Liver (tissue), 9 donors: ENCODE measurements around the gene MED17. TPM values are rescaled to one million over a fixed set of nuclear protein-coding genes. Genes with fewer than 3 reads are reported as not detected.

Experiments
- DNase-seq: peaks from one replicate; pipeline ENCODE4 v3.0.0-alpha.2; 2017; ENCODE audit warnings: low spot score
- H3K27ac ChIP-seq, 2 donors: one replicate each; pipeline ENCODE4 v1.7.0; 2013; ENCODE audit warnings: inconsistent platforms in 2 of 2, low read length in 2 of 2, control low read depth in 1 of 2, low read depth in 1 of 2, mild to moderate bottlenecking in 1 of 2
- H3K27me3 ChIP-seq, 4 donors: one replicate each; pipeline versions ENCODE4 v1.6.1 to v1.7.0; 2013; ENCODE audit warnings: low read length in 3 of 4, inconsistent platforms in 1 of 4, mild to moderate bottlenecking in 1 of 4, moderate library complexity in 1 of 4; ENCODE audit not compliant: control insufficient read depth in 4 of 4, insufficient read depth in 4 of 4
- H3K36me3 ChIP-seq, 4 donors: one replicate each; pipeline versions ENCODE4 v1.6.1 to v1.7.0; 2013; ENCODE audit warnings: low read length in 3 of 4, mild to moderate bottlenecking in 3 of 4, low read depth in 1 of 4, moderate library complexity in 1 of 4; ENCODE audit not compliant: control insufficient read depth in 4 of 4, insufficient read depth in 3 of 4
- H3K4me1 ChIP-seq, 4 donors: one replicate each; pipeline versions ENCODE4 v1.6.1 to v1.7.0; 2013; ENCODE audit warnings: low read length in 3 of 4, mild to moderate bottlenecking in 3 of 4, moderate library complexity in 1 of 4; ENCODE audit not compliant: control insufficient read depth in 4 of 4, insufficient read depth in 4 of 4
- H3K4me3 ChIP-seq, 3 donors: one replicate each; pipeline versions ENCODE4 v1.6.1 to v1.7.0; 2013; ENCODE audit warnings: low read length in 3 of 3, control low read depth in 1 of 3, low read depth in 1 of 3, mild to moderate bottlenecking in 1 of 3
- H3K9ac ChIP-seq, 2 donors: one replicate each; pipeline ENCODE4 v1.7.0; 2013; ENCODE audit warnings: low read length in 2 of 2, mild to moderate bottlenecking in 2 of 2, moderate library complexity in 2 of 2, control low read depth in 1 of 2, low read depth in 1 of 2
- H3K9me3 ChIP-seq, 4 donors: one replicate each; pipeline versions ENCODE4 v1.6.1 to v1.7.0; 2013; ENCODE audit warnings: low read length in 3 of 4; ENCODE audit not compliant: control insufficient read depth in 4 of 4
- FOXA1 ChIP-seq: IDR thresholded peaks from 2 replicates; pipeline ENCODE4 v1.6.1; 2016; ENCODE audit warnings: antibody characterized with exemption
- FOXA2 ChIP-seq: IDR thresholded peaks from 2 replicates; pipeline ENCODE4 v1.6.1; 2016; ENCODE audit warnings: antibody characterized with exemption
- GABPA ChIP-seq, 2 donors: IDR thresholded peaks in 1 of 2; conservative IDR thresholded peaks in 1 of 2; 2 replicates each; pipeline ENCODE4 v1.6.1; 2016; ENCODE audit warnings: antibody characterized with exemption in 2 of 2, mild to moderate bottlenecking in 1 of 2, moderate library complexity in 1 of 2
- HNF4A ChIP-seq, 2 donors: conservative IDR thresholded peaks; 2 replicates each; pipeline ENCODE4 v1.6.1; 2016; ENCODE audit warnings: antibody characterized with exemption in 2 of 2, mild to moderate bottlenecking in 2 of 2
- HNF4G ChIP-seq: IDR thresholded peaks from 2 replicates; pipeline ENCODE4 v1.6.1; 2016; ENCODE audit warnings: antibody characterized with exemption
- JUND ChIP-seq, 2 donors: IDR thresholded peaks; 2 replicates each; pipeline ENCODE4 v1.6.1; 2016; ENCODE audit warnings: antibody characterized with exemption in 2 of 2
- NR2F2 ChIP-seq: IDR thresholded peaks from 2 replicates; pipeline ENCODE4 v1.6.1; 2016; ENCODE audit warnings: antibody characterized with exemption
- RAD21 ChIP-seq, 2 donors: IDR thresholded peaks; 2 replicates each; pipeline ENCODE4 v1.6.1; 2016; ENCODE audit warnings: antibody characterized with exemption in 2 of 2, mild to moderate bottlenecking in 2 of 2
- SP1 ChIP-seq: IDR thresholded peaks from 2 replicates; pipeline ENCODE4 v1.6.1; 2018; ENCODE audit warnings: antibody characterized with exemption, mild to moderate bottlenecking
- TAF1 ChIP-seq: conservative IDR thresholded peaks from 2 replicates; pipeline ENCODE4 v1.6.1; 2016; ENCODE audit warnings: antibody characterized with exemption, mild to moderate bottlenecking
- YY1 ChIP-seq: IDR thresholded peaks from 2 replicates; pipeline ENCODE4 v1.6.1; 2016; ENCODE audit warnings: antibody characterized with exemption, mild to moderate bottlenecking
- WGBS: extraction: QIAGEN DNeasy Blood & Tissue Kit; methylation state at CpG from one replicate; pipeline ENCODE4 v1.1.7; 2013; 5-methylcytosine and 5-hydroxymethylcytosine counted together
- polyA plus RNA-seq, 2 donors: library from polyadenylated mRNA; stranded (reverse) in 1 of 2; unstranded in 1 of 2; fragments of 200-250 nt in 1 of 2; fragments of >200 nt in 1 of 2; fragmentation: Nextera tagmentation in 1 of 2; extraction: Ambion mirVana in 1 of 2; gene quantifications; one replicate each; pipeline versions ENCODE4 v1.2.1 to v1.2.3, GENCODE V29; 2013 to 2015
- total RNA-seq, 2 donors: library from RNA; depleted of rRNA; stranded (reverse); fragments of >200 nt; gene quantifications; one replicate each; pipeline ENCODE4 v1.2.3, GENCODE V29; 2014
- TF ChIP-seq, protein P1 (sequence below): IDR thresholded peaks from 2 replicates; pipeline ENCODE4 v1.6.1; 2016; ENCODE audit warnings: antibody characterized with exemption, mild to moderate bottlenecking
- TF ChIP-seq, protein P2 (sequence below): IDR thresholded peaks from 2 replicates; pipeline ENCODE4 v1.6.1; 2016; ENCODE audit warnings: antibody characterized with exemption
- TF ChIP-seq, protein P3 (sequence below): IDR thresholded peaks from 2 replicates; pipeline ENCODE4 v1.6.1; 2016; ENCODE audit warnings: antibody characterized with exemption
- TF ChIP-seq, protein P4 (sequence below): fragments of 150-350 bp; IDR thresholded peaks from 2 replicates; pipeline ENCODE4 v1.5.1; 2017; ENCODE audit warnings: improper control_type of control experiment, low read depth, low read length; ENCODE audit not compliant: missing input control
- TF ChIP-seq, protein P5 (sequence below): IDR thresholded peaks from 2 replicates; pipeline ENCODE4 v1.6.1; 2016; ENCODE audit warnings: antibody characterized with exemption
- donor health status: healthy.
- donor health status: healthy.
- donor health status: healthy.
- donor health status: healthy.
- donor health status: healthy.

The MED17 gene
- total and polyA plus RNA-seq, 4 donors, result 2.8 to 12.7 (median 7.5) TPM

DNA sequence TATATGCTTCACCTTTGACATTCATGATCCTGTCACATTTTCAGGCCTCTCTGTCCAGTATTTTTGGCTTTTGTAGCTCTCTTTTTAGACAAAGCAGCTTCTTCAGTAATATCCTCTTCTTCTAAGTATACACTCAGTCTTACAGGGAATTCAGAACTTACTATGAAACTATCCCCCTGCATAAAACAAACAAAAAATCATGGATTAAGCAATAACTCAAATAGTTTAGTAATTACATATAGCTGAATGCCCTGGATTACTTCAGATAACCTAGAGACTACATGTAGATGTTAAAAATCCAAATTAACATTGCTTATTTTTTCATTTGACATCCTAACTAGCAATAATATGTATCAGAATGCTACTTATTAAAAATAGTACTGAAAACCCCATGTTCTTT is 48.0 kb upstream of the MED17 start:
- H3K4me1 ChIP-seq, result peaks cover 7 to 27% (median 15%) of the 10 kb centered on the region in 4 donors
- no peaks in the 10 kb centered on the region for H3K27me3 ChIP-seq
- H3K27ac ChIP-seq, result no peak overlapping the region
- no peak overlapping the region for H3K9ac ChIP-seq
- DNase-seq, result no peak
- peaks cover 4 to 73% (median 66%) of the 10 kb centered on the region in 4 donors for H3K36me3 ChIP-seq
- no peaks in the 10 kb centered on the region for H3K9me3 ChIP-seq
- TF ChIP-seq, protein P1, sequence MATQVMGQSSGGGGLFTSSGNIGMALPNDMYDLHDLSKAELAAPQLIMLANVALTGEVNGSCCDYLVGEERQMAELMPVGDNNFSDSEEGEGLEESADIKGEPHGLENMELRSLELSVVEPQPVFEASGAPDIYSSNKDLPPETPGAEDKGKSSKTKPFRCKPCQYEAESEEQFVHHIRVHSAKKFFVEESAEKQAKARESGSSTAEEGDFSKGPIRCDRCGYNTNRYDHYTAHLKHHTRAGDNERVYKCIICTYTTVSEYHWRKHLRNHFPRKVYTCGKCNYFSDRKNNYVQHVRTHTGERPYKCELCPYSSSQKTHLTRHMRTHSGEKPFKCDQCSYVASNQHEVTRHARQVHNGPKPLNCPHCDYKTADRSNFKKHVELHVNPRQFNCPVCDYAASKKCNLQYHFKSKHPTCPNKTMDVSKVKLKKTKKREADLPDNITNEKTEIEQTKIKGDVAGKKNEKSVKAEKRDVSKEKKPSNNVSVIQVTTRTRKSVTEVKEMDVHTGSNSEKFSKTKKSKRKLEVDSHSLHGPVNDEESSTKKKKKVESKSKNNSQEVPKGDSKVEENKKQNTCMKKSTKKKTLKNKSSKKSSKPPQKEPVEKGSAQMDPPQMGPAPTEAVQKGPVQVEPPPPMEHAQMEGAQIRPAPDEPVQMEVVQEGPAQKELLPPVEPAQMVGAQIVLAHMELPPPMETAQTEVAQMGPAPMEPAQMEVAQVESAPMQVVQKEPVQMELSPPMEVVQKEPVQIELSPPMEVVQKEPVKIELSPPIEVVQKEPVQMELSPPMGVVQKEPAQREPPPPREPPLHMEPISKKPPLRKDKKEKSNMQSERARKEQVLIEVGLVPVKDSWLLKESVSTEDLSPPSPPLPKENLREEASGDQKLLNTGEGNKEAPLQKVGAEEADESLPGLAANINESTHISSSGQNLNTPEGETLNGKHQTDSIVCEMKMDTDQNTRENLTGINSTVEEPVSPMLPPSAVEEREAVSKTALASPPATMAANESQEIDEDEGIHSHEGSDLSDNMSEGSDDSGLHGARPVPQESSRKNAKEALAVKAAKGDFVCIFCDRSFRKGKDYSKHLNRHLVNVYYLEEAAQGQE, result no peak
- TF ChIP-seq HNF4G (no peak), RAD21 (IDR thresholded peaks at IDR 0.05) (no peak), FOXA1 (no peak), TAF1 (no peak), FOXA2 (no peak), NR2F2 (no peak), HNF4A (conservative IDR thresholded peaks at IDR 0.05) (no peak)
- TF ChIP-seq, protein P2, sequence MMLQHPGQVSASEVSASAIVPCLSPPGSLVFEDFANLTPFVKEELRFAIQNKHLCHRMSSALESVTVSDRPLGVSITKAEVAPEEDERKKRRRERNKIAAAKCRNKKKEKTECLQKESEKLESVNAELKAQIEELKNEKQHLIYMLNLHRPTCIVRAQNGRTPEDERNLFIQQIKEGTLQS, result no peak
- no peak overlapping the region for H3K4me3 ChIP-seq

- Histone ChIP-seq H3K4me3 (no peak overlapping the region), H3K27ac (no peak overlapping the region), H3K9me3 (no peaks in the 10 kb centered on the region), H3K36me3 (peaks cover 4 to 56% (median 50%) of the 10 kb centered on the region in 4 donors), H3K4me1 (peaks cover 7 to 19% (median 15%) of the 10 kb centered on the region in 4 donors), H3K9ac (no peak overlapping the region), H3K27me3 (no peaks in the 10 kb centered on the region)
- DNase-seq, result no peak
- TF ChIP-seq FOXA1, result no peak
- TF ChIP-seq JUND (IDR thresholded peaks at IDR 0.05), result no peak
- TF ChIP-seq, protein P1, result no peak
- TF ChIP-seq TAF1, result no peak
- TF ChIP-seq, protein P3, sequence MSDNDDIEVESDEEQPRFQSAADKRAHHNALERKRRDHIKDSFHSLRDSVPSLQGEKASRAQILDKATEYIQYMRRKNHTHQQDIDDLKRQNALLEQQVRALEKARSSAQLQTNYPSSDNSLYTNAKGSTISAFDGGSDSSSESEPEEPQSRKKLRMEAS, result no peak
- TF ChIP-seq, protein P4, sequence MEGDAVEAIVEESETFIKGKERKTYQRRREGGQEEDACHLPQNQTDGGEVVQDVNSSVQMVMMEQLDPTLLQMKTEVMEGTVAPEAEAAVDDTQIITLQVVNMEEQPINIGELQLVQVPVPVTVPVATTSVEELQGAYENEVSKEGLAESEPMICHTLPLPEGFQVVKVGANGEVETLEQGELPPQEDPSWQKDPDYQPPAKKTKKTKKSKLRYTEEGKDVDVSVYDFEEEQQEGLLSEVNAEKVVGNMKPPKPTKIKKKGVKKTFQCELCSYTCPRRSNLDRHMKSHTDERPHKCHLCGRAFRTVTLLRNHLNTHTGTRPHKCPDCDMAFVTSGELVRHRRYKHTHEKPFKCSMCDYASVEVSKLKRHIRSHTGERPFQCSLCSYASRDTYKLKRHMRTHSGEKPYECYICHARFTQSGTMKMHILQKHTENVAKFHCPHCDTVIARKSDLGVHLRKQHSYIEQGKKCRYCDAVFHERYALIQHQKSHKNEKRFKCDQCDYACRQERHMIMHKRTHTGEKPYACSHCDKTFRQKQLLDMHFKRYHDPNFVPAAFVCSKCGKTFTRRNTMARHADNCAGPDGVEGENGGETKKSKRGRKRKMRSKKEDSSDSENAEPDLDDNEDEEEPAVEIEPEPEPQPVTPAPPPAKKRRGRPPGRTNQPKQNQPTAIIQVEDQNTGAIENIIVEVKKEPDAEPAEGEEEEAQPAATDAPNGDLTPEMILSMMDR, result no peak
- no peak for TF ChIP-seq GABPA (IDR thresholded peaks at IDR 0.05 in 1 of 2, conservative IDR thresholded peaks at IDR 0.05 in 1 of 2)
- TF ChIP-seq HNF4A (conservative IDR thresholded peaks at IDR 0.05), result no peak
- TF ChIP-seq HNF4G, result no peak
- no peak for TF ChIP-seq SP1
- TF ChIP-seq, protein P5, sequence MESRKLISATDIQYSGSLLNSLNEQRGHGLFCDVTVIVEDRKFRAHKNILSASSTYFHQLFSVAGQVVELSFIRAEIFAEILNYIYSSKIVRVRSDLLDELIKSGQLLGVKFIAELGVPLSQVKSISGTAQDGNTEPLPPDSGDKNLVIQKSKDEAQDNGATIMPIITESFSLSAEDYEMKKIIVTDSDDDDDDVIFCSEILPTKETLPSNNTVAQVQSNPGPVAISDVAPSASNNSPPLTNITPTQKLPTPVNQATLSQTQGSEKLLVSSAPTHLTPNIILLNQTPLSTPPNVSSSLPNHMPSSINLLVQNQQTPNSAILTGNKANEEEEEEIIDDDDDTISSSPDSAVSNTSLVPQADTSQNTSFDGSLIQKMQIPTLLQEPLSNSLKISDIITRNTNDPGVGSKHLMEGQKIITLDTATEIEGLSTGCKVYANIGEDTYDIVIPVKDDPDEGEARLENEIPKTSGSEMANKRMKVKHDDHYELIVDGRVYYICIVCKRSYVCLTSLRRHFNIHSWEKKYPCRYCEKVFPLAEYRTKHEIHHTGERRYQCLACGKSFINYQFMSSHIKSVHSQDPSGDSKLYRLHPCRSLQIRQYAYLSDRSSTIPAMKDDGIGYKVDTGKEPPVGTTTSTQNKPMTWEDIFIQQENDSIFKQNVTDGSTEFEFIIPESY, result no peak
- TF ChIP-seq NR2F2, result no peak
- TF ChIP-seq FOXA2, result no peak
- no peak for TF ChIP-seq YY1
- TF ChIP-seq, protein P2, result no peak
- no peak for TF ChIP-seq RAD21 (IDR thresholded peaks at IDR 0.05)
- WGBS, result 66% methylated on average over 6 of the region's 6 CpGs
Measured at GRCh38 chr11:93737904-93738612, 46.0 kb upstream of the MED17 start.
